ENCODE data around the gene TIMM8A. TPM values are rescaled to one million over a fixed set of nuclear protein-coding genes. Genes with fewer than 3 reads are reported as not detected.

The TIMM8A gene
- total RNA-seq, 6 experiments from 2014 or later = 15.2 to 23.8 (median 19.7) TPM

DNA sequence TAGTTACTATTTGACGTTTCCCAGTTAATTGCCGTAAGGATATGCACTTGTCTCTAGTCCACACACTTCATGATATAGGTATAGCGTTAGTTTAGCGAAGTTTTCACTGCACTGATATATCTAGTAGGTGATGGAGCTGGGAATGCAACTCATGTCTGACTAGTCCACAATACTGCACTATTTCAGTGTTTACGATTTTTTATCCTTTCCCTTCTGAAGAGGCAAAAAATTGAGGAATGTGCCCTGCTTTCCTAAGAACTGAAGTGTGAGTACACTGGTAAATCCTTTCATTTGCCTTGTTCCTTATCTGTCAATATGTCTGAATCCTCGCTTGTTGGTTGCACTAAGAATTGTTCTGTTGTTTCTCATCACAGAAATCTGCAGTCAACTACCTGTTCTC lies 43.3 kb upstream of the TIMM8A start:
- Mint-ChIP-seq H3K36me3 (ENCODE audit: low read depth) (peaks cover 32% of the 10 kb centered on the region), H3K27me3 (ENCODE audit: insufficient read depth) (peaks cover 2% of the 10 kb centered on the region; the same call in 1 of the 2 replicates), H3K4me3 (peak overlapping the region; percentile 96), H3K27ac (peak overlapping the region; percentile 96), H3K4me1 (ENCODE audit: low read depth) (peaks cover 28% of the 10 kb centered on the region), H3K9me3 (no peaks in the 10 kb centered on the region; the same call in 1 of the 2 replicates)
- DNase-seq = no peak
- TF ChIP-seq, protein P1, sequence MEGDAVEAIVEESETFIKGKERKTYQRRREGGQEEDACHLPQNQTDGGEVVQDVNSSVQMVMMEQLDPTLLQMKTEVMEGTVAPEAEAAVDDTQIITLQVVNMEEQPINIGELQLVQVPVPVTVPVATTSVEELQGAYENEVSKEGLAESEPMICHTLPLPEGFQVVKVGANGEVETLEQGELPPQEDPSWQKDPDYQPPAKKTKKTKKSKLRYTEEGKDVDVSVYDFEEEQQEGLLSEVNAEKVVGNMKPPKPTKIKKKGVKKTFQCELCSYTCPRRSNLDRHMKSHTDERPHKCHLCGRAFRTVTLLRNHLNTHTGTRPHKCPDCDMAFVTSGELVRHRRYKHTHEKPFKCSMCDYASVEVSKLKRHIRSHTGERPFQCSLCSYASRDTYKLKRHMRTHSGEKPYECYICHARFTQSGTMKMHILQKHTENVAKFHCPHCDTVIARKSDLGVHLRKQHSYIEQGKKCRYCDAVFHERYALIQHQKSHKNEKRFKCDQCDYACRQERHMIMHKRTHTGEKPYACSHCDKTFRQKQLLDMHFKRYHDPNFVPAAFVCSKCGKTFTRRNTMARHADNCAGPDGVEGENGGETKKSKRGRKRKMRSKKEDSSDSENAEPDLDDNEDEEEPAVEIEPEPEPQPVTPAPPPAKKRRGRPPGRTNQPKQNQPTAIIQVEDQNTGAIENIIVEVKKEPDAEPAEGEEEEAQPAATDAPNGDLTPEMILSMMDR (IDR thresholded peaks at IDR 0.05) = no peak

DNA sequence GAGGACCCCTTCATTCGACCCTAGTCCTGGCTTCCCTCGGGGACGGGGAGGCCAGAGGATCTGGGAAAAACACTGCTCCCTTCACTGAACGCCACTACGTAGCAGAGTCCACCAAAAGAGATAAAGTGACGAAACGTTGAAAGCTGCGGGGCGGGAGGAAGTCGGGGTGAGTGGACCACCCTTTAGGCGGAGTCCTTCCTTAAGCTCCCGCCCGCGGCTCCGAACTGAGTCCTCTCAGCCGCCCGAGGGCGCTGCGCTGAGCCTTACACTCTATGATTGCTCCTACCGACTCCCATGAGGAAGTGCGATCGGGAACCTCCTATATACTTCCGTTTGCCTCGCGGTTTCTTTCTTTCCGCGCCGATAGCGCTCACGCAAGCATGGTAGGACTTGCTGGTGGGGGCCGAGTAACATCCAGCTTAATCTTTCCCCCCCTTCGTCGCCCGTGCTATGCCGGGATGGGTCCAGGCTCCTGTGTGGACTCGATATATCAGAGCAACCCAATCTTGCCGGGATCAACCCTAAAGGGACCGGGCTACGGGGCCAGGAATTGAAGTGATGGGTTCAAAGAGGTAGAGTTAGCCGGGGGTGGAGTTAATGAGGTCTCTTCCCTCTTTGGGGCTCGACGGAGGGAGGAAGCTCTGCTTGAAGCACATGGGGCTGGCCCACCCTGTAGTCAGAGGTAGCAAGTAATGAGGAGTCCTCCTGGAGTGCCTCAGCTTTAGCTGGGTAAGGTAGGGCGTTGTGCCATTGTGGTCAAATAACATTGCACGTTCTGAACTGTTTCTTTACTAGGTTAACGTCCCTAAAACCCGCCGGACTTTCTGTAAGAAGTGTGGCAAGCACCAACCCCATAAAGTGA lies 42.4 kb upstream of the TIMM8A start, which contains the start of gene RPL36A:
Gene RPL36A (plus strand): TSS at position 348 of the 862 bp plus-strand sequence. CDS start 33 bp downstream, at position 381.
- peaks cover 32% of the 10 kb centered on the region for H3K36me3 Mint-ChIP-seq (ENCODE audit: low read depth)
- peak within 1 kb of the TSS; percentile 96 for H3K4me3 Mint-ChIP-seq
- H3K27ac Mint-ChIP-seq = peak within 1 kb of the TSS; percentile 96
- peak; percentile 83 for DNase-seq
- peaks cover 28% of the 10 kb centered on the region for H3K4me1 Mint-ChIP-seq (ENCODE audit: low read depth)
- peaks cover 8% of the 10 kb centered on the region for H3K27me3 Mint-ChIP-seq (ENCODE audit: insufficient read depth)
- no peaks in the 10 kb centered on the region; the same call in 1 of the 2 replicates for H3K9me3 Mint-ChIP-seq
- TF ChIP-seq, protein P1 (IDR thresholded peaks at IDR 0.05) = peak; percentile 77

DNA sequence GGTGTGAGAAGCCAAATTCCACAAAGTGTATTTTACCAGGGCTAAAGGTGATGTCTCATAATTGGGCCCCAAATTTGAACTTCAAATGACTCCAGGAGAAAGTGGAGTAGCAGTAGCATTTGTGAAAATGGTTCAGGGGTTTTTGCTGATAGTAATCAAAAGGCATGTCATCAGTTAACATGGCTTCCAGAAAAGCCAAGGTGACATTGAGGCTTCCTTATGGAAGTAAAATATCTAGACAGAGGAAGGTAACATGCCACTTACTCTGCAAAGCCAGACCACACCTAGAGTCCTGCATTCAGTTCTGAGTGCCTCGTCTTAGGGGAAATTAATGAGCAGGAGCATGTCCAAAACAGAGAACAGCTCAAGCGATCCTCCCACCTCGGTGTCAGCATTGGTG lies 40.1 kb upstream of the TIMM8A start:
- H3K27ac Mint-ChIP-seq = no peak overlapping the region
- H3K4me1 Mint-ChIP-seq (ENCODE audit: low read depth) = peaks cover 23% of the 10 kb centered on the region

DNA sequence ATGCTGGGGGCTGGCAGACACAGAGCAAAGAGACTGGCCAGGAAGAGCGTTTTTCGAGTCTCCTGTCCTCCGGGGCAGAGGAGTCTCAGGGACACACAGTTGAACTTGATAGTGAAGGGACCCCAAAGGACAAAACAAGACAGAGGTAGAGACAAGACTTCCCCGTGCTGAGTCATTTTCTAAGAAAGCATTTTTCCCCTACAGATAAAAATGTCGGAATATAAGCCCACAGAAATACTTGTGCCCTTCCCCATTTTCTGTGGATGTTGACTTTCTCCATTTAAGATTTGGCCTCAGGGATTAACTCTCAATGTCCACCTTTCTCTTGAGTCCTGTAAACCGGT lies 38.0 kb upstream of the TIMM8A start:
- no peak overlapping the region for H3K4me3 Mint-ChIP-seq
- H3K36me3 Mint-ChIP-seq (ENCODE audit: low read depth) = peaks cover 7% of the 10 kb centered on the region
- no peak for DNase-seq
- TF ChIP-seq, protein P1 (IDR thresholded peaks at IDR 0.05) = no peak
- peaks cover 4% of the 10 kb centered on the region; the same call in 1 of the 2 replicates for H3K4me1 Mint-ChIP-seq (ENCODE audit: low read depth)
- H3K9me3 Mint-ChIP-seq = no peaks in the 10 kb centered on the region; the same call in 1 of the 2 replicates
- peaks cover 14% of the 10 kb centered on the region for H3K27me3 Mint-ChIP-seq (ENCODE audit: insufficient read depth)
- no peak overlapping the region for H3K27ac Mint-ChIP-seq

More for the DNA sequence above, 40.1 kb upstream of the TIMM8A start:
- TF ChIP-seq, protein P1 (IDR thresholded peaks at IDR 0.05) = no peak
- no peak for DNase-seq
- Mint-ChIP-seq H3K9me3 (no peaks in the 10 kb centered on the region; the same call in 1 of the 2 replicates), H3K36me3 (ENCODE audit: low read depth) (peaks cover 28% of the 10 kb centered on the region), H3K27me3 (ENCODE audit: insufficient read depth) (peaks cover 14% of the 10 kb centered on the region), H3K4me3 (no peak overlapping the region)

DNA sequence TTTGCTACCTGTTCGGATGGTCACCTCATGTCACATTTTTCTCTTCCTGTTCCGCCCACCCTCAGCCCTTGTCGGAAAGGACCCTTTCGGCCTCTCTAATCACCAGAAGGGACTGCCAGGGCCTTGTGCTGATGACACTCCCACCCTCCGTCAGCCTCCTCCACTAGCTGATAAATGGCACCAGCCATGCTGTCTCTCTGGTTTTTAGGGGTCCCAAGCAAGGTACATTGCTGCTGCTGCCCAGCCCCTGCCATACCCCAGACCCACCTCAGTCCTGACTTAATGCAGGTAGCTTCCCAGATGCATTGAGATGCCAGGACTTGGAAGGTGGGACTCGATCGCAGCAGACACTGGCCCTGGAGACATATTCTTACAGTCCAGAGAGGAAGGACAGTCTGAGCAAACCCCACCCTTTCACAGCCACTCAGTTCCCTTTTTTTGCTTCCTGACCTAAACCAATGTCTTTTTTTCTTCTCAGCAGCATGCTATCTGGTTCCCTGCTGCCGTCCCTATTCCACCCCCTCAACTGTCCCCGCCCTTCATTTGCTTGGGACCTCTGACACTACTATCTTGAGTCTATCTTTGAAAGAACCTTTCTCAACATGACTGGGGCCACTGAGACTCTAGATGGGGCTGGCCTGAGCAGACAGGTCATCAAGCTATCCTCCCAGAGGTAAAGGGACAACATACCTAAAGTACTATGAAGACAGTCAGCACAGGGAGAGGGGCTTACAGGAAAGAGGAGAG lies 37.4 kb upstream of the TIMM8A start, which contains the start of gene BTK:
Gene BTK (minus strand): TSS at position 397 of the 747 bp plus-strand sequence. CDS start 10,907 bp downstream, outside the sequence.
- Mint-ChIP-seq H3K27ac (no peak within 1 kb of the TSS), H3K27me3 (ENCODE audit: insufficient read depth) (peaks cover 14% of the 10 kb centered on the region), H3K4me1 (ENCODE audit: low read depth) (peaks cover 4% of the 10 kb centered on the region; the same call in 1 of the 2 replicates), H3K36me3 (ENCODE audit: low read depth) (peaks cover 1% of the 10 kb centered on the region; the same call in 1 of the 2 replicates), H3K9me3 (no peaks in the 10 kb centered on the region; the same call in 1 of the 2 replicates), H3K4me3 (no peak within 1 kb of the TSS)
- DNase-seq = no peak
- TF ChIP-seq, protein P1 (IDR thresholded peaks at IDR 0.05) = no peak
